ENCODE data around the gene PHLDA2. TPM values are rescaled to one million over a fixed set of nuclear protein-coding genes. Genes with fewer than 3 reads are reported as not detected.

The PHLDA2 gene
- total and polyA plus RNA-seq, 3 experiments from 2014 or later, result 1.3 to 2.9 (median 2.1) TPM

Other genes starting within 250 kb of the PHLDA2 start
- gene KCNQ1OT1, start 229.4 kb downstream of the PHLDA2 start, total RNA-seq, result under 1 TPM; 0.20 TPM
- gene KCNQ1OT1, start 229.4 kb downstream of the PHLDA2 start, polyA plus RNA-seq, result 0.08 TPM
- 1 to 10 TPM; 1.0 to 1.1 TPM for gene CDKN1C, start 43.6 kb downstream of the PHLDA2 start, total RNA-seq
- gene CDKN1C, start 43.6 kb downstream of the PHLDA2 start, polyA plus RNA-seq, result 0.49 TPM
- 100 to 1,000 TPM; 273 to 280 TPM for gene NAP1L4, start 62.9 kb upstream of the PHLDA2 start, total RNA-seq
- 163 TPM for gene NAP1L4, start 62.9 kb upstream of the PHLDA2 start, polyA plus RNA-seq
- 10 to 100 TPM; 81.2 to 83.3 TPM for gene CARS1, start 128.0 kb upstream of the PHLDA2 start, total RNA-seq
- 43.4 TPM for gene CARS1, start 128.0 kb upstream of the PHLDA2 start, polyA plus RNA-seq
- gene OSBPL5, start 235.9 kb upstream of the PHLDA2 start, total RNA-seq, result 1 to 10 TPM; 2.6 to 2.7 TPM
- gene OSBPL5, start 235.9 kb upstream of the PHLDA2 start, polyA plus RNA-seq, result 8.5 TPM